HG02884 (cell line): Measurements from ENCODE around the gene HACL1.
"Not testable (repeated sequence)": the region's sequence is repeated elsewhere in the genome, so short reads cannot be mapped to it uniquely, and the experiment has no call there.

Experiments used
- ATAC-seq: cut with Tn5 transposase; IDR thresholded peaks from one replicate; pipeline ENCODE4 v1.9.1; 2021; ENCODE audit warnings: mild to moderate bottlenecking, moderate library complexity; ENCODE audit not compliant: unreplicated experiment

The HACL1 gene

GRCh38 chr3:15630646-15631350 lies 29.4 kb upstream of the HACL1 start:
- peak; percentile 69 for ATAC-seq

GRCh38 chr3:15629860-15630597 lies 28.7 kb upstream of the HACL1 start:
- peak; percentile 92 for ATAC-seq

- no peak for ATAC-seq
These were observed 27.6 kb upstream of the HACL1 start for GRCh38 chr3:15628967-15629366.

GRCh38 chr3:15623535-15624440 lies 22.4 kb upstream of the HACL1 start:
- ATAC-seq, result no peak

- not testable (repeated sequence) for ATAC-seq
These were observed 18.5 kb upstream of the HACL1 start for GRCh38 chr3:15619659-15620464.

GRCh38 chr3:15616053-15616452 lies 14.7 kb upstream of the HACL1 start:
- no peak for ATAC-seq

- ATAC-seq, result no peak
These were observed 13.6 kb upstream of the HACL1 start for GRCh38 chr3:15614958-15615357.

GRCh38 chr3:15612001-15612400 lies 10.6 kb upstream of the HACL1 start:
- no peak for ATAC-seq

- no peak for ATAC-seq
These were observed 9.6 kb upstream of the HACL1 start for GRCh38 chr3:15611018-15611417.

- ATAC-seq, result no peak
These were observed 8.9 kb upstream of the HACL1 start for GRCh38 chr3:15610082-15610759.

- no peak for ATAC-seq
These were observed 5.1 kb upstream of the HACL1 start for GRCh38 chr3:15606434-15606891.

GRCh38 chr3:15604584-15604983 lies 3.2 kb upstream of the HACL1 start:
- not testable (repeated sequence) for ATAC-seq

GRCh38 chr3:15602816-15603215 lies 1.4 kb upstream of the HACL1 start:
- not testable (repeated sequence) for ATAC-seq

- ATAC-seq, result peak; percentile 12
These were observed 772 bp upstream of the HACL1 start for GRCh38 chr3:15602146-15602536.

GRCh38 chr3:15601046-15601398 lies 347 bp downstream of the HACL1 start:
- ATAC-seq, result peak; percentile 5

- no peak for ATAC-seq
These were observed 5.4 kb downstream of the HACL1 start for GRCh38 chr3:15595955-15596354.

GRCh38 chr3:15592968-15593367 lies 8.4 kb downstream of the HACL1 start:
- ATAC-seq, result no peak

GRCh38 chr3:15591928-15592327 lies 9.4 kb downstream of the HACL1 start:
- ATAC-seq, result no peak

- no peak for ATAC-seq
These were observed 10.1 kb downstream of the HACL1 start for GRCh38 chr3:15591242-15591641.
